GM21423 (cell line): Measurements from ENCODE around the gene OLFM2.

Experiments
- ATAC-seq: cut with Tn5 transposase; IDR thresholded peaks from one replicate; pipeline ENCODE4 v1.9.1; 2021; ENCODE audit warnings: mild to moderate bottlenecking, moderate library complexity; ENCODE audit not compliant: unreplicated experiment

Gene OLFM2

DNA sequence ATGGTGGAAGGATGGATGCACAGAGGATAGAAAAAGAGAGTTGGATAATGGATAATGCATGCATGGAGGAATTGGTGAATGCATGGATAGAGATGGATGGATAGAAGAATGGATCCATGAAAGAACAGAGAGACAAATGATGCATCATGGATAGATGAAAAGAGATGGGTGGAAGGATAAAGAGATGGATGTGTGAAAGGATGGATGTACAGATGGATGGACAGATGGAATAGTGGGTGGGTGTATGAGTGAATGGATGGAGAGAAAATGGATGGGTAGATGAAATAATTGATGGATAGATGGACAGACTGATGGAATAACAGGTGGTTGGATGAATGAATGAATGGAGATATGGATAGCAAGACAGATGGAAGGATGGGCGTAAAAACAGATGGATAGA, 25.7 kb downstream of the OLFM2 start:
- no peak for ATAC-seq

DNA sequence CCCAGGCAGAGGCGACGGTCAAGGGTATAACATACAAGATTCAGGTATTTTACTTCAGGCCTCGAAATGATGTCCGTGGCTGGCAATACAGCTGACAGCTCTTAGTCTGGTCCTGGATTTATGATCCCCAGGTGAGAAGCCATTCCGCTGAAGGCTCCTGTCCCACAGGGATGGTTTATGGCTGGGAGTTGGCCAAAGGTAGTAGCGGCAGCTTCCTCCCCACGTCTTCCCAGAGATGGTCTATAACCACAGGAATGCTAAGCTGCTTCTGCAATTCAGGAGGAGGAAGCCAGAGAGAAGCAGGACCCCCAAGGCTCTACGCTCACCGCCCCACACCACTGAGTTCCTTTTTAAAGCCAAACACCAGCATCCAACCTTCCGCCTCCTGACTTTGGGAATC, 27.1 kb downstream of the OLFM2 start:
- no peak for ATAC-seq

DNA sequence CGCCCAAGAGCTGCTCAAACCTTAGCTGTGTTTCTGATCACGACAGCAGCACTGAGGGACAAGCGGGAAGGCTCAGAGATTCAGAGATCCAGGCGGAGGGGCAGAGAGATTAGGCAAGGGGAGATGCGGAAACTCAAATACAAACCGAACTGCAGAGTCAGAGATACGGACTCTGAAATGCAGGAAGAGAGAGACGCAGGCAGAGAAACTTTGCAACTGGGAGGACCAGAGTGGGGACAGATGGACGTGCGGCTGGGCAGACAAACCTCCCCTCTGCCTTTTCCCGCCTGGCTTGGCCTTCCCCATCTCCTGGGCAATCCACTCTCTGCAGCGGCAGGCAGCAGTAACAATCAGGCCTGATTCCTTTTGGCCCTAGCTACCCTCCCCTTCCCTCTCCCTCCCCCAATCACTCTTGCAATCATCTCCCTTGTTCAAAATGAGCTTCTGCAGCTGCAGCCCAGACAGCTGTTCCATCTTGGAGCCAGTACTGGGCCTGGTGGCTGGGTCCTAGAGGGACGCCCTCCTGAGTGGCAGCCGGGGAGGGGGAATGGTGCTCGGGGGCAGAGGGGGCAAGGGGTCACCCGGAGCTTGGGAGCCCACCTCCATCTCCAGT, 29.7 kb downstream of the OLFM2 start:
- ATAC-seq, result no peak

DNA sequence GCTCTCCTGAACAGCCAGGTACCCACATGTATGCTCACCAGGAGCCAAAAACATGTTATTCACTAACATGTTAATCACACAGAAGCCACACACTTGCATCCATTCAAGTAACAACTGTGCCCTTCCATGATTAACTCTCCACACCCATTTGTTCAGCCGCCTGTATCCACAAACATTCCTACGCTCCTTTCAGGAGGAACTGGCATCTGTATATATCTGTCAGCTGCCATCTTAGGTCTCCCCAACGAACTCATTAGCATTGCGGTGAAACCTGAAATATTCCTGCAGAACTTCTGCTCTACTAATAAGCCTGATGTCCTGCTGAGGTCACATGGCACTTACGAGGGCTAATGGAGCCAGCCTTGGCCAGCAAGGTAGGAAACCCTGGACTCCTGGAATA, 33.0 kb downstream of the OLFM2 start:
- no peak for ATAC-seq

DNA sequence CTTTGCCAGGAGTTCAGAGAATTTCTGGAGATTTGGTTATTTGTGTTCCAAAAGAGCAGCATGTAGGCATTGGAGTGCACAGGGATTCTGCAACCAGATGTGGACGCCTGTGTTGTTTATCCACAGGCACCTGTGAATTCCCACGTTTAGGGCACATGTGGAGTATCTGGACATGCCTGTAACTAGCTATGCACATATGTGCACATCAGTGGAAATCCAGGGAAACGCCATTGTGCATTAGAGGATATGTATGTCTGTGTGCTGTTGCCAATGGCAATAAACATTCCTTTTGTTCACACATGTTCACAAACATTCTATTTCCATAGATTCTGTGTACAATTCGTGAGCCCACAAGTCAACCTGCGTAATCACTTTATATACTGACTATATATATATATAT, 34.7 kb downstream of the OLFM2 start:
- no peak for ATAC-seq

DNA sequence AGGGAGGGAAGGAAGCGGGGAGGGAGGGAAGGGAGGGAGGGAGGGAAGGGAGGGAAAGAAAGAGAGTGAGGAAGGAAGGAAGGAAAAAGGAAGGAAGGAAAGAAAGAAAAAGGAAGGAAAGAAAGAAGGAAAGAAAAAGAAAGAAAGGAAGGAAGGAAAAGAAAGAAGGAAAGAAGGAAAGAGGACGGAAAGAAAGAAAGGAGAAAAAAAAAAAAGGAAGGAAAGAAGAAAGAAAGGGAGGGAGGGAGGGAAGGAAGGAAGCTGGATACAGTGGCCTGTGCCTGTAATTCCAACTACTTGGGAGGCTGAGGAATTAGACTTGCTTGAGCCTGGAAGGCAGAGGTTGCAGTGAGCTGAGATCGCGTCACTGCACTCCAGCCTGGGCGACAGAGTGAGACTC, 35.3 kb downstream of the OLFM2 start:
- ATAC-seq, result no peak

DNA sequence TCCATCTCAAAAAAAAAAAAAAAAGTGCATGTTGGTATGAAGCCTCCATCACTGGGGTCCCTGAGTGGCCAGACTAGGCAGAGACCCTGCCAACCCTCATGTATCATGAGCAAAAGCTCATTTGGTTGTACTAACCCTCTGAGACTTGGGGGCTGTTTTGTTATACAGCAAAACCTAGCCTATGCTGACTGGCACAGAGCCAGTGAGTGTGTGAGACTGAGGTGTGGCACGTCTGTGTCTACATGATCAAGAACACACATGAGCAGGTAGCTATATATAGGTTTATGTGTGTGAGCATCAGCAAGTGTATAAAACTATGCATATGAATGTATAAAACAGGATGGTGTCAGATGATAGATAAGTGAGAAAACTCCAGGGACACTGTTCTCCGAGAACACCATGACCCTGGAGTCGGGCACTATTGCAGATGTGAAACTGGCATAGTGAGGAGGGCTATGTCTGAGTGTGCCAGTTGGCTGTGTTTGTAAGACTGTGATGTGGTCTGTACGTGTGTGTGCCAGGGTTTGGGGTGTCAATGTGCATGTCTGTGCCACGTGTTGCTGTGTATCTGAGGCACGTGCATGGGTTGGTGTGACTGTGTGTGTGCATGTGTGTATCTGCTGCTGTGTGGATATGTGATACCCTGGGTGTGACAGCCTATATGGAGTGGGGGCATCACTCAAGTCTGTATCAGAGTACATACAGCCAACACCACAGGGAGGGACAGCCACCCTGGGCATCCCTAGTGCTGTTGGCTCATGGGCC, 44.5 kb downstream of the OLFM2 start:
- no peak for ATAC-seq

DNA sequence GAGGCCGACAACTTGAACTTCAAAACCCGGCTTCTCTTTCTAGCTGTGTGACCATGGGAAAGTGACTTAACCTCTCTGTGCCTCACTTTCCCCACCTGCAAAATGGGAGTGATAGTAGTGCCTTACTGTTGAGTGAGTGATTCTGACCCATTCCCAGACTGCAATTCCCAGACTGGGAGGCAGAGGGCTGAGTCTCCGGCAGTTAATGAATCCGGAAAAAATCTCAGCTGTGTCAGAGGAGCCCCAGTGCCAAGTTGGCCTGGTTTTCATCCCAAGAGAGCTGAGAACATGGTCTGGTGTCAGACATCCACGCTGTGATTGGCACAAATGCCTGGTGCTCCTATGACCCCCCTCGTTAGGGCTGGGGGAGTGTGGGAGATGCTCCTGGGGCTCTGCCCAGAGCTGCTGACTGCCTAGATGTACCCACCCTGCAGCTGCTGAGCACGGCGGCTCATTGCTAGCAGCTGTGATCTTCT, 51.2 kb downstream of the OLFM2 start:
- no peak for ATAC-seq

DNA sequence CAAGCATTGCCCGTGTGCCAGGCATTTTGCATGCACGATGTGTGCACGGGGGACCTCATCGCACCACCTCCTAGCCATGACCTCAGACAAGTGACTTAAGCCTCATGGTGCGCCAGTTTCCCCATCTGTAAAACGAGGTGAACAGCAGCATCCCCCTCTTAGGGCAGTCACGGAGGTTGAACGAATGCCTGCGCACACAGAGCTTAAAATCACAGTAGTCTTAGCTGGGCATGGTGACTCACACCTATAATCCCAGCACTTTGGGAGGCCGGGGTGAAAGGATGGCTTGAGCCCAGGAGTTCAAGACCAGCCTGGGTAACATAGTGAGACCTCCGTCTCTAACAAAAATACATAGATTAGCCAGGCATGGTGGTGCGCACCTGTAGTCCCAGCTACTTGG, 52.6 kb downstream of the OLFM2 start:
- ATAC-seq, result no peak

DNA sequence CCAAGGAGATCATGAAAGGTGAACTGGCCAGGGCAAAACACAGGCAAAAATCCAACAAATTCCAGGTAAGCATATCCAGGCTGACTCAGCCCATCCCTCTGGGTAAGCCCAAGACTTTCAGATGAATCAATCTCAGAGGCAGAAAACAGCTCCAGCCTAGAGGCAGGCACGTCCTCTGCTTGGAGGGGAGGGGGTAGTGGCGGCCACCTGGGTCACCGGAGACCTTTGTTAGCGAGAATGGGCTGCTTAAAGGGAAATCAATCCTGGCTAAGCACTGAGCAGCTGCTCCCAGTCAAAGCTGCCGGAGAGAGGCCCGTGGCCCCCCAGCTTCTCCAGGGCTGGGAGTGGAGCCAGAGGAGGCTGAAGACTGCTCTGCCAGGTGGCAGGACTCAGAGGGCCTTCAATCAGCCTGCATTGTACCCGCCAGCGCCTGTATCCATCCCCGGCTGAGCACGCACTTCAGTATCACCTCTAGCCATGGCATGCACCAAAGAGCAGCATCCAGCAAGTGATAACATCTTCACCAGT, 53.0 kb downstream of the OLFM2 start:
- ATAC-seq, result no peak

DNA sequence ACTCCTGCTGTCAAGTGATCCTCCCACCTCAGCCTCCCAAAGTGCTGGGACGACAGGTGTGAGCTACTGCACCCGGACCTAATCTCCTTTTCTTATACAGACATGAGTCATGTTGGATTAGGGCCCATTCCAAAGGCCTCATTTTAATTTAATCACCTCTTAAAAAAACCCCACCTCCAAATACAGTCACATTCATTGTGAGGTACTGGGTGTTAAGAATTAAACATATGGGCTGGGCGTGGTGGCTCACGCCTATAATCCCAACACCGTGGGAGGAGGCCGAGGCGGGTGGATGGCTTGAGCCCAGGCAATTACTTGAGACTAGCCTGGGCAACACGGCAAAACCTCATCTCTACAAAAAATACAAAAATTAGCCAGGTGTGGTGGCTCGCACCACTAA, 54.6 kb downstream of the OLFM2 start:
- no peak for ATAC-seq

DNA sequence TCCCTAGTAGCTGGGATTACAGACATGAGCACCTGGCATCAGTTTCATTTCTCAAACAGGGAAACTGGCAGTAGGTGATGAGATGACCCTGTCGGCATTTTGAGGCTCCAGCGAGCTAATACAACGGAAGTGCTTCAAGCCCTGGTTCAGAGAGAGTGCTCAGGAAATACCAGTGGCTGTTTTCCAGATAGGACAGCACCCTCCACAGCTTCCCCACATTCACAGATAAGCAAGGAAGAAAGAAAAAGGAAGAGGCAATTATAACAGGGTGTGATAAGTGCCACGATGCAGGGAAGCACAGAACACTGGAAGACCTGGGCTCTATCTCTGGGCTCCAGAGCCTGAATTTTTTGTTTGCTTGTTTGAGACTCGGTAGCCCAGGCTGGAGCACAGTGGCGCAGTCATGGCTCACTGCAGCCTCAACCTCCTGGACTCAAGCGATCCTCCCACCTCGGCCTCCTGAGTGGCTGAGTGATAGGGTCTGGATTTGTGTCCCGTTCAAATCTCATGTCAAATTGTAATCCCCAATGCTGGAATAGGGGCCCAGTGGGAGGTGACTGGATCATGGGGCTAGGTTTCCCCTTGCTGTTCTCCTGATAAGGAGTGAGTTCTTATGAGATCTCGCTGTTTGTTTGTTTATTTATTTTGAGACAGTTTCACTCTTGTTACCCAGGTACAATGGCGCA, 57.7 kb downstream of the OLFM2 start:
- ATAC-seq, result no peak

DNA sequence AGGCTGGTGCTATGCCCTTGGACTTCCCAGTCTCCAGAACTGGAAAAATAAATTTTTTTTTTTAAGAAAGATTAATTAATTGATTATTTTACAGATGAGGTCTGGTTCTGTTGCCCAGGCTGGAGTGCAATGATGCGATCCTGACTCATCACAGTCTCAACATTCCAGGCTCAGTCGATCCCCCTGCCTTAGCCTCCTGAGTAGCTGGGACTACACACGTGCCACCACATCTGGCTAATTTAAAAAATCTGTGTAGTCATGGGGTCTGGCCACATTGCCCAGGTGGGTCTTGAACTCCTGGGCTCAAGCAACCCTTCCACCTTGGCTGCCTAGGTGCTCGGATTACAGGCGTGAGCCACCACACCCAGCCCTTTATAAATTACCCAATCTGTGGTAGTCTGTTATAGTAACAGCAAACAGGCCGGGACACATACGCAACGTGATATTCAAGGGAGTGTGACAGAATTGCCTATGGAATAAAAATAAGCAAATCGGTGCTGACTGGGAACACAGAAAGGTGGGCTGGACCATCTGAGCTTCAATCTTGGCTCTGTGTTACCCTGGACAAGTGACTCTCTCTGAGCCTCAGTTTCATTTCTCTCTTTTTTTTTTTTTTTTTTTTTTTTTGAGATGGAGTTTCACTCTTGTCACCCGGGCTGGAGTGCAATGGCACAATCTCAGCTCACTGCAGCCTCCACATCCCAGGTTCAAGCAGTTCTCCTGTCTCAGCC, 58.4 kb downstream of the OLFM2 start:
- ATAC-seq, result no peak

DNA sequence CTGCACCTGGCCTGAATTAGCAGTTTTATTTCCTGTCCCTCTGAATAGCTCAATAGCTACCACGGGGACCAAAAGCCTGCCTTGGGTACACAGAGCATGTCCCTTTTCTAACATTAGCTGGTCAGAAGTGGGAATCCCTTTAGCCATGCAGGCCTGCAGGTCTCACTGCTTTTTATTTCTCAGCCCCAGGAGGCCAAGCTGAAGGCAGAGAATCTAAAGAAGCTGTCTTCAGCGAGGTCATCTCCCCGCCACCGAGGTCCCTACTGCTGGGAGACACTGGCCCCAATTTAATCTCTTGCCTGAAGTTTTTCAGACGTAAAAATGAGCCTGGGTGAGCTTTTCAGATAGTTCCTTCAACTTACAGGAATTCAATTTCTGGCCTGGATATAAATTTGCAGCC, 60.5 kb downstream of the OLFM2 start:
- no peak for ATAC-seq

DNA sequence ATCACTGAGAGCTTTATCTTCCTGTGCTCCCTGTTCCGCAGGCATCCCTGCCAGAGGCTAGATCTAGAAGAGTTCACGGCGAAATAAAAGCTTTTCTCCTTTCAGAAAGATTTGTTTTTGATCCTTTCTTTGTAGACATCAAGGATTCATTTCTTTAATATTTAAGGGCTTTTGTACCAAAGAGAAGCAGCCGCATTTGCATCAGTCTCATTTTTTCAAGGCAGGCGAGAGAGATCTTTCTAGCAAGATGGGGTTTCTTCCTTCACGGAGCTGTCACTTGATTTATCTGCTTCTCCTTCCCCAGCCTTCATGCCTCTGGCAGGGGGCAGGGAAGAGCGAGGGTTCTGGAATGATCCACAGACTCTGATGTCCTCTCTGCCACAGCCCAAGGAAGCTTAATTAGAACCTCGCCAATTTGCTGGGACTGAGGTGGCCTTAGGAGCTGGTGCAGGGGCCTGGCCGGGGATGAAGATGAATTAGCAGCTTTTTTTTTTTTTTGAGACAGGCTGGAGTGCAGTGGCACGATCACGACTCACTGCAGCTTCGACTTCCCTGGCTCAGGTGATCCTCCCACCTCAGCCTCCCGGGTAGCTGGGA, 61.2 kb downstream of the OLFM2 start:
- ATAC-seq, result no peak

DNA sequence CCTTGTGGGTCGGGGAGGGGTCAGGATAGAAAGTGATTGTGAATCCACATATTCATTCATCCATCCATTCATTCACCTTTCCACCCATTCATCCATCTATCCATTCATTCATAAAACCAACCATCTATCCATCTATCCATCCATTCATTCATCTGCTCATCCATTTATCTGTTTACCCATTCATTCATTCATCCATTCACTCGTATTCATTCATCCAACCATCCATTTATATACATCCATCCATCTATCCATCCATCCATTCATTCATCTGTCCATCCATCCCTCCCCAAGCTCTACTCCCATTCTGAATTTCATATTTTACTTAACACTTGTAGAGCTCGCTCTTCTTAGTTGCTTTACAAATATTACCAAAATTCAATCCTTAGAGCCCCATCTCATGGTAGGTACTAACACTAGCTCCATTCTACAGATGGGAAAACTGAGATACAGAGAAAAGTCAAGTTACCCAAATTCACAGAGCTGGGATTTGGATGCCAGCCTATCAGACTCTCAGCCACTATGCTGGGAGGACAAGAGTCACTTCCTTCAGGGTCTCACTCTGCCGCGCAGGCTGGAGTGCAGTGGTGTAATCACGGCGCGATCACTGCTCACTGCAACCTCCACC, 63.6 kb downstream of the OLFM2 start:
- no peak for ATAC-seq

DNA sequence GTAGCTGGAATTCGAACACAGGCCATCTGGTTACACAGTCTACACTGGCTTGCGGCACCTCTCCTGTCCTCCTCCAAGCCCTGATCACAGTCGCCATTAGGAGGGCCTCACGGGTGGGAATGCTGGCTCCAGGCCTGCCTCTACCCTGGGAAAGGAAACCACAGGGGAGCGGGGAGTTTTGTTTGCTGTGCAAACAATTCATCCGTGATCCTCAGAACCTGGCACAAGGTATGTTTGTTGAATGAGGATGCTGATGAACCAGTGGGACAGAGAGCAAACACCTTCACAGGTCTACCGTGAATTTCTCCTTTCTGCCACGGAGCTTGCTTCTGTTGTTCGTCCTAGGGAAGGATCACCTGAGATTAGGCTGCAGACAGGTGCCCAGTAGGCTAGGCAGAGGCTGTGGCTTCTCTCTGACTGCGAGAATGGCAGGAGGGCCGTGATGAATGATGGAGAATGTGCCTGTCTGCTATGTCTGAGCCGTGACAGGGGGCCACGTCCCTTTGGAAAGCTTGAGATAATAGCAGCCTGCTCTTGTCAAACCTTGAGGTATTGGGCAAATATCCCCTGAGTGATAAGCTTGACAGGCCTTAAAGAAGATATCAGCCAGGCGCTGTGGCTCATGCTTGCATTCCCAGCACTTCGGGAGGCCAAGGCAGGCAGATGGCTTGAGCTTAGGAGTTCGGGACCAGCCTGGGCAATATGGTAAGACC, 64.5 kb downstream of the OLFM2 start:
- ATAC-seq, result no peak

DNA sequence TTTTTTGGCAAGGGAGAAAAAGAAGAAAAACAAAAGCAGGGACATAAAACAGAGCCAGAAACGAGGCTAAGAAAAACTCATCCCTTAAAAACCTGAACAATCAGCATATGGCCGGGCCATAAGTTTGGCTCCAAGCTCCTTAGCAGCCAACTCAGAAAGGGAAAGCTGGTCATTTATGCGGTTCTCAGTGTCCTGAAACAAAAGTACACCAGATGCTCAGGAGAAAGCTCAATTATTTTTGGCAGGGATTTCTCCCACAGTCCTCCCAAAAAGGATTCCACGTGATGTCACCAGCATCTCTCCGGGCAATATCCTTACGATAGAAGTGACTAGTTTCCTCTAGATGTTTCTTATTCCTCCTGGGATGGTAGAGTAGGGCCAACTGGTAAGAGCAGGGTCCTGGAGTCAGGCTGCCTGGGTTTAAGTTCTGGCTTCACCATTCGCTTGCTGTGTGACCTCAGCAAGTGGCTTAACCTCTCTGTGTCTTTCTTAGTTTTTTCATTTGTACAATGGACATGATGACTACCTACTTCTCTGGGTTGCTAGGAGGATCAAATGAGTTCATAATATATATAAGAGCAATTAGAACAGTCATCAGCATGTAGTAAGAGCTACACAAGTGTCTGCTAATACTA, 67.2 kb downstream of the OLFM2 start:
- no peak for ATAC-seq
